HEK293 (cell line): ENCODE measurements around the gene ARL13B.

Source experiments
- CTCF ChIA-PET: fragments of 350-600 bp; formaldehyde crosslinking; extraction: SDS; loops from one replicate; lab custom pipeline; 2021; ENCODE audit warnings: antibody characterized with exemption; lab: Yijun Ruan, JAX
- POLR2A ChIA-PET: fragments of 300-600 bp; formaldehyde crosslinking; extraction: SDS; loops from one replicate; lab custom pipeline; 2020; ENCODE audit warnings: antibody characterized with exemption, inconsistent platforms; lab: Yijun Ruan, JAX
- H3K27ac ChIP-seq: fragments of 200-500 bp; sonication (Bioruptor generic); 2 replicates; pipeline ENCODE4 v1.5.1; 2014; ENCODE audit warnings: low read depth, low read length, control low read depth, inconsistent platforms; ENCODE audit errors: extremely low read depth
- H3K36me3 ChIP-seq, 2 experiments: fragments of 200-500 bp in 1 of 2; sonication (Bioruptor generic) in 1 of 2; 1 replicate in 1 of 2; 2 replicates in 1 of 2; pipeline ENCODE4 v1.5.1; 2014 to 2017; ENCODE audit warnings: inconsistent platforms in 2 of 2, low read length in 2 of 2; ENCODE audit not compliant: control insufficient read depth in 2 of 2, insufficient read depth in 1 of 2
- H3K4me1 ChIP-seq: fragments of 200-500 bp; sonication (Bioruptor generic); 2 replicates; pipeline ENCODE4 v1.5.1; 2014; ENCODE audit warnings: mild to moderate bottlenecking, low read length, inconsistent platforms; ENCODE audit not compliant: control insufficient read depth, insufficient read depth
- H3K4me3 ChIP-seq: 2 replicates; pipeline ENCODE4 v1.5.1; 2011; ENCODE audit warnings: low read depth, mild to moderate bottlenecking, control low read depth, low read length, moderate library complexity
- H3K9me3 ChIP-seq: fragments of 200-500 bp; sonication (Bioruptor generic); 2 replicates; pipeline ENCODE4 v1.5.1; 2014; ENCODE audit warnings: low read depth, low read length, inconsistent platforms; ENCODE audit not compliant: control insufficient read depth, insufficient read depth
- KLF1 ChIP-seq: fragments of 450-650 bp; formaldehyde crosslinking; IDR thresholded peaks from 2 replicates; pipeline ENCODE4 v1.5.1; 2016; ENCODE audit warnings: missing biosample characterization, missing genetic modification characterization
- KLF9 ChIP-seq: fragments of 450-650 bp; formaldehyde crosslinking; IDR thresholded peaks from 2 replicates; pipeline ENCODE4 v1.5.1; 2016; ENCODE audit warnings: missing biosample characterization, missing genetic modification characterization, low read depth
- SP2 ChIP-seq: fragments of 450-650 bp; formaldehyde crosslinking; IDR thresholded peaks from 2 replicates; pipeline ENCODE4 v1.5.1; 2016; ENCODE audit warnings: missing biosample characterization, missing genetic modification characterization
- TRIM28 ChIP-seq: IDR thresholded peaks from 2 replicates; pipeline ENCODE4 v1.6.1; 2011; ENCODE audit warnings: low read length, control low read depth, borderline replicate concordance
- ZBTB20 ChIP-seq: fragments of 450-650 bp; formaldehyde crosslinking; IDR thresholded peaks from 2 replicates; pipeline ENCODE4 v1.5.1; 2016; ENCODE audit warnings: missing biosample characterization, missing genetic modification characterization
- ZBTB21 ChIP-seq: fragments of 450-650 bp; formaldehyde crosslinking; IDR thresholded peaks from 2 replicates; pipeline ENCODE4 v1.5.1; 2017; ENCODE audit warnings: missing biosample characterization, missing genetic modification characterization
- ZBTB26 ChIP-seq: fragments of 450-650 bp; formaldehyde crosslinking; optimal IDR thresholded peaks from 2 replicates; pipeline ENCODE3; 2016; ENCODE audit warnings: missing biosample characterization, mild to moderate bottlenecking, missing genetic modification characterization
- ZEB2 ChIP-seq: fragments of 450-650 bp; formaldehyde crosslinking; IDR thresholded peaks from 2 replicates; pipeline ENCODE4 v1.5.1; 2016; ENCODE audit warnings: missing biosample characterization, missing genetic modification characterization
- ZNF132 ChIP-seq: fragments of 450-650 bp; formaldehyde crosslinking; IDR thresholded peaks from 2 replicates; pipeline ENCODE4 v1.5.1; 2017; ENCODE audit warnings: missing biosample characterization, missing genetic modification characterization, borderline replicate concordance
- ZNF157 ChIP-seq: fragments of 450-650 bp; formaldehyde crosslinking; IDR thresholded peaks from 2 replicates; pipeline ENCODE4 v1.5.1; 2016; ENCODE audit warnings: missing biosample characterization, missing genetic modification characterization
- ZNF174 ChIP-seq: fragments of 450-650 bp; formaldehyde crosslinking; IDR thresholded peaks from 2 replicates; pipeline ENCODE4 v1.5.0; 2017; ENCODE audit warnings: missing biosample characterization, mild to moderate bottlenecking, missing genetic modification characterization
- ZNF239 ChIP-seq: fragments of 450-650 bp; formaldehyde crosslinking; IDR thresholded peaks from 2 replicates; pipeline ENCODE4 v1.5.1; 2016; ENCODE audit warnings: missing biosample characterization, missing genetic modification characterization
- ZNF302 ChIP-seq: fragments of 450-650 bp; formaldehyde crosslinking; IDR thresholded peaks from 2 replicates; pipeline ENCODE4 v1.5.1; 2016; ENCODE audit warnings: missing biosample characterization, missing genetic modification characterization, low read depth
- ZNF324 ChIP-seq: fragments of 450-650 bp; formaldehyde crosslinking; IDR thresholded peaks from 2 replicates; pipeline ENCODE4 v1.5.1; 2016; ENCODE audit warnings: missing biosample characterization, missing genetic modification characterization
- ZNF341 ChIP-seq: fragments of 450-650 bp; formaldehyde crosslinking; IDR thresholded peaks from 2 replicates; pipeline ENCODE4; 2016; ENCODE audit warnings: low read depth, missing biosample characterization, missing genetic modification characterization
- ZNF37A ChIP-seq: fragments of 450-650 bp; IDR thresholded peaks from 2 replicates; pipeline ENCODE4 v1.5.1; 2018; ENCODE audit warnings: missing biosample characterization, missing genetic modification characterization
- ZNF510 ChIP-seq: fragments of 450-650 bp; formaldehyde crosslinking; IDR thresholded peaks from 2 replicates; pipeline ENCODE4 v1.5.1; 2018; ENCODE audit warnings: mild to moderate bottlenecking, missing genetic modification characterization, missing biosample characterization; ENCODE audit not compliant: insufficient replicate concordance
- ZNF530 ChIP-seq: fragments of 450-650 bp; formaldehyde crosslinking; IDR thresholded peaks from 2 replicates; pipeline ENCODE4 v1.5.1; 2016; ENCODE audit warnings: low read depth, missing biosample characterization, missing genetic modification characterization
- ZNF600 ChIP-seq: fragments of 450-650 bp; formaldehyde crosslinking; IDR thresholded peaks from 2 replicates; pipeline ENCODE4 v1.5.1; 2016; ENCODE audit warnings: missing biosample characterization, missing genetic modification characterization
- TF ChIP-seq, protein P1 (sequence below): fragments of 450-650 bp; formaldehyde crosslinking; conservative IDR thresholded peaks from 2 replicates; pipeline ENCODE4 v1.5.1; 2016; ENCODE audit warnings: low read depth, missing biosample characterization, missing genetic modification characterization
- TF ChIP-seq, protein P2 (sequence below): fragments of 450-650 bp; formaldehyde crosslinking; IDR thresholded peaks from 2 replicates; pipeline ENCODE4 v1.5.1; 2016; ENCODE audit warnings: missing biosample characterization, missing genetic modification characterization
- TF ChIP-seq, protein P3 (sequence below): fragments of 450-650 bp; formaldehyde crosslinking; IDR thresholded peaks from 2 replicates; pipeline ENCODE4 v1.5.1; 2017; ENCODE audit warnings: missing biosample characterization, missing genetic modification characterization
- TF ChIP-seq, protein P4 (sequence below): fragments of 450-650 bp; formaldehyde crosslinking; IDR thresholded peaks from 2 replicates; pipeline ENCODE4 v1.5.1; 2016; ENCODE audit warnings: missing biosample characterization, missing genetic modification characterization
- TF ChIP-seq, protein P5 (sequence below): fragments of 450-650 bp; formaldehyde crosslinking; IDR thresholded peaks from 2 replicates; pipeline ENCODE4 v1.5.1; 2017; ENCODE audit warnings: missing biosample characterization, missing genetic modification characterization
- TF ChIP-seq, protein P6 (sequence below): fragments of 450-650 bp; formaldehyde crosslinking; IDR thresholded peaks from 2 replicates; pipeline ENCODE4 v1.5.0; 2017; ENCODE audit warnings: missing biosample characterization, missing genetic modification characterization, borderline replicate concordance

The ARL13B gene

DNA sequence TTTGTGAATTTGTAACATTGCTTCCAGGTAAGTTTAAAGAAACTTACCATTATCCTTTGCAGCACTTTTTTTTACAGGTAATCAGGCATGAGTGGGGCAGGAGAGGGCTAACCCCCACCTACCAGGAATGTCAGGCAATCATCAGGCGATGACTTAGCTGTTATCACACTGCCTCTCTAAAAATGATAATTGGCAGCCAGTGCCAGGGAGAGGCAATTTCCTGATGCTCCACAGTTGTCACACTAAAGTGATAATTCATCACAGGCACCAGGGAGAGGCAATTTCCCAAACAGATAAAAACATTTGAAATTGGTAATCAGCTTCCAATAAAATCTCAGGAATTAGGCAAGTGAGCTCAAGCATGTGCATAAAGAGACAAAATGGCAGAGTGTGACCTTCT, 109.2 kb downstream of the ARL13B start:
- no peaks in the 10 kb centered on the region for H3K4me1 ChIP-seq
- H3K36me3 ChIP-seq: peaks cover 4 to 29% of the 10 kb centered on the region in 2 experiments; a peak in 2 of 3 replicates
- no peaks in the 10 kb centered on the region for H3K9me3 ChIP-seq
- H3K4me3 ChIP-seq: no peak overlapping the region
- no peak overlapping the region for H3K27ac ChIP-seq
- POLR2A ChIA-PET: no interaction called here
- TF ChIP-seq, protein P1, sequence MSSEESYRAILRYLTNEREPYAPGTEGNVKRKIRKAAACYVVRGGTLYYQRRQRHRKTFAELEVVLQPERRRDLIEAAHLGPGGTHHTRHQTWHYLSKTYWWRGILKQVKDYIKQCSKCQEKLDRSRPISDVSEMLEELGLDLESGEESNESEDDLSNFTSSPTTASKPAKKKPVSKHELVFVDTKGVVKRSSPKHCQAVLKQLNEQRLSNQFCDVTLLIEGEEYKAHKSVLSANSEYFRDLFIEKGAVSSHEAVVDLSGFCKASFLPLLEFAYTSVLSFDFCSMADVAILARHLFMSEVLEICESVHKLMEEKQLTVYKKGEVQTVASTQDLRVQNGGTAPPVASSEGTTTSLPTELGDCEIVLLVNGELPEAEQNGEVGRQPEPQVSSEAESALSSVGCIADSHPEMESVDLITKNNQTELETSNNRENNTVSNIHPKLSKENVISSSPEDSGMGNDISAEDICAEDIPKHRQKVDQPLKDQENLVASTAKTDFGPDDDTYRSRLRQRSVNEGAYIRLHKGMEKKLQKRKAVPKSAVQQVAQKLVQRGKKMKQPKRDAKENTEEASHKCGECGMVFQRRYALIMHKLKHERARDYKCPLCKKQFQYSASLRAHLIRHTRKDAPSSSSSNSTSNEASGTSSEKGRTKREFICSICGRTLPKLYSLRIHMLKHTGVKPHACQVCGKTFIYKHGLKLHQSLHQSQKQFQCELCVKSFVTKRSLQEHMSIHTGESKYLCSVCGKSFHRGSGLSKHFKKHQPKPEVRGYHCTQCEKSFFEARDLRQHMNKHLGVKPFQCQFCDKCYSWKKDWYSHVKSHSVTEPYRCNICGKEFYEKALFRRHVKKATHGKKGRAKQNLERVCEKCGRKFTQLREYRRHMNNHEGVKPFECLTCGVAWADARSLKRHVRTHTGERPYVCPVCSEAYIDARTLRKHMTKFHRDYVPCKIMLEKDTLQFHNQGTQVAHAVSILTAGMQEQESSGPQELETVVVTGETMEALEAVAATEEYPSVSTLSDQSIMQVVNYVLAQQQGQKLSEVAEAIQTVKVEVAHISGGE (tag by site-specific recombination): no peak
- no peak for TF ChIP-seq ZNF174 (tag by site-specific recombination)
- TF ChIP-seq ZNF37A: no peak
- TF ChIP-seq ZNF132: no peak
- TF ChIP-seq ZNF530: no peak
- TF ChIP-seq, protein P2, sequence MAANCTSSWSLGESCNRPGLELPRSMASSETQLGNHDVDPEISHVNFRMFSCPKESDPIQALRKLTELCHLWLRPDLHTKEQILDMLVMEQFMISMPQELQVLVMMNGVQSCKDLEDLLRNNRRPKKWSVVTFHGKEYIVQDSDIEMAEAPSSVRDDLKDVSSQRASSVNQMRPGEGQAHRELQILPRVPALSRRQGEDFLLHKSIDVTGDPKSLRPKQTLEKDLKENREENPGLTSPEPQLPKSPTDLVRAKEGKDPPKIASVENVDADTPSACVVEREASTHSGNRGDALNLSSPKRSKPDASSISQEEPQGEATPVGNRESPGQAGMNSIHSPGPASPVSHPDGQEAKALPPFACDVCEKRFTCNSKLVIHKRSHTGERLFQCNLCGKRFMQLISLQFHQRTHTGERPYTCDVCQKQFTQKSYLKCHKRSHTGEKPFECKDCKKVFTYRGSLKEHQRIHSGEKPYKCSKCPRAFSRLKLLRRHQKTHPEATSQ: no peak
- TF ChIP-seq ZBTB26 (tag by site-specific recombination): no peak
- TF ChIP-seq ZNF302 (tag by site-specific recombination): no peak
- no peak for TF ChIP-seq ZNF341 (tag by site-specific recombination)
- TF ChIP-seq, protein P3, sequence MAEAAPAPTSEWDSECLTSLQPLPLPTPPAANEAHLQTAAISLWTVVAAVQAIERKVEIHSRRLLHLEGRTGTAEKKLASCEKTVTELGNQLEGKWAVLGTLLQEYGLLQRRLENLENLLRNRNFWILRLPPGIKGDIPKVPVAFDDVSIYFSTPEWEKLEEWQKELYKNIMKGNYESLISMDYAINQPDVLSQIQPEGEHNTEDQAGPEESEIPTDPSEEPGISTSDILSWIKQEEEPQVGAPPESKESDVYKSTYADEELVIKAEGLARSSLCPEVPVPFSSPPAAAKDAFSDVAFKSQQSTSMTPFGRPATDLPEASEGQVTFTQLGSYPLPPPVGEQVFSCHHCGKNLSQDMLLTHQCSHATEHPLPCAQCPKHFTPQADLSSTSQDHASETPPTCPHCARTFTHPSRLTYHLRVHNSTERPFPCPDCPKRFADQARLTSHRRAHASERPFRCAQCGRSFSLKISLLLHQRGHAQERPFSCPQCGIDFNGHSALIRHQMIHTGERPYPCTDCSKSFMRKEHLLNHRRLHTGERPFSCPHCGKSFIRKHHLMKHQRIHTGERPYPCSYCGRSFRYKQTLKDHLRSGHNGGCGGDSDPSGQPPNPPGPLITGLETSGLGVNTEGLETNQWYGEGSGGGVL (tag by site-specific recombination): no peak
- no peak for TF ChIP-seq ZNF157
- TF ChIP-seq ZNF239 (tag by site-specific recombination): no peak
- TF ChIP-seq ZBTB20: no peak
- no peak for TF ChIP-seq ZBTB21 (tag by site-specific recombination)
- TF ChIP-seq ZNF324 (tag by site-specific recombination): no peak
- no peak for TF ChIP-seq ZEB2 (tag by site-specific recombination)
- CTCF ChIA-PET: interaction anchor here (0.6 kb wide), 2 partner anchors 24 to 118 kb away, joined by 3 read pairs; no protein-coding TSS in a partner anchor

DNA sequence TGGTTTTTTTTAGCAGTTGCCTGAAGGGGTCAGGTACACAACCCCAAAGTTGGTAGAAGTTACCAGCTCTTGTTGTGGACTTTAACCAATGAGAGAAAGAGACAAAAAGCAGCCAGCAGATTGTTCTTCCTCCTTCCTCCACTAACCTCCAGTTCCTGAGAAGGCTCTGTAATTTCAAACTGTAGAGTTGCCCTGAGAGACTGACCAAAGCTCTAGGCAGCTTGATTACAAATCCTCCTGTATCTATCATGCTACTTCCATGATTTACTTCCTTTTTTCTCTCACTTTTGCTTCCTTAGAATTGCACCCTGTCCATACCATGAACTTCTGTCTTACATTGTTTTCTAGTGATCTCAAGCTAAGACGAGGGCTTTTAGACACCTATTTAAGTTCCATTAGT, 112.1 kb downstream of the ARL13B start:
- Histone ChIP-seq H3K27ac (no peak overlapping the region), H3K4me1 (no peaks in the 10 kb centered on the region), H3K9me3 (no peaks in the 10 kb centered on the region), H3K36me3 (peaks cover 6 to 35% of the 10 kb centered on the region in 2 experiments; a peak in 2 of 3 replicates), H3K4me3 (no peak overlapping the region)
- ChIA-PET CTCF (no interaction called here), POLR2A (no interaction called here)
- TF ChIP-seq, protein P4, sequence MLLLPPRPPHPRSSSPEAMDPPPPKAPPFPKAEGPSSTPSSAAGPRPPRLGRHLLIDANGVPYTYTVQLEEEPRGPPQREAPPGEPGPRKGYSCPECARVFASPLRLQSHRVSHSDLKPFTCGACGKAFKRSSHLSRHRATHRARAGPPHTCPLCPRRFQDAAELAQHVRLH (tag by site-specific recombination): no peak
- TF ChIP-seq, protein P5, sequence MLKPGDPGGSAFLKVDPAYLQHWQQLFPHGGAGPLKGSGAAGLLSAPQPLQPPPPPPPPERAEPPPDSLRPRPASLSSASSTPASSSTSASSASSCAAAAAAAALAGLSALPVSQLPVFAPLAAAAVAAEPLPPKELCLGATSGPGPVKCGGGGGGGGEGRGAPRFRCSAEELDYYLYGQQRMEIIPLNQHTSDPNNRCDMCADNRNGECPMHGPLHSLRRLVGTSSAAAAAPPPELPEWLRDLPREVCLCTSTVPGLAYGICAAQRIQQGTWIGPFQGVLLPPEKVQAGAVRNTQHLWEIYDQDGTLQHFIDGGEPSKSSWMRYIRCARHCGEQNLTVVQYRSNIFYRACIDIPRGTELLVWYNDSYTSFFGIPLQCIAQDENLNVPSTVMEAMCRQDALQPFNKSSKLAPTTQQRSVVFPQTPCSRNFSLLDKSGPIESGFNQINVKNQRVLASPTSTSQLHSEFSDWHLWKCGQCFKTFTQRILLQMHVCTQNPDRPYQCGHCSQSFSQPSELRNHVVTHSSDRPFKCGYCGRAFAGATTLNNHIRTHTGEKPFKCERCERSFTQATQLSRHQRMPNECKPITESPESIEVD (tag by site-specific recombination): no peak
- TF ChIP-seq KLF9 (tag by site-specific recombination) (no peak), TRIM28 (no peak), KLF1 (tag by site-specific recombination) (no peak), ZNF600 (no peak), SP2 (tag by site-specific recombination) (no peak), ZNF510 (tag by site-specific recombination) (no peak)
- TF ChIP-seq, protein P6, sequence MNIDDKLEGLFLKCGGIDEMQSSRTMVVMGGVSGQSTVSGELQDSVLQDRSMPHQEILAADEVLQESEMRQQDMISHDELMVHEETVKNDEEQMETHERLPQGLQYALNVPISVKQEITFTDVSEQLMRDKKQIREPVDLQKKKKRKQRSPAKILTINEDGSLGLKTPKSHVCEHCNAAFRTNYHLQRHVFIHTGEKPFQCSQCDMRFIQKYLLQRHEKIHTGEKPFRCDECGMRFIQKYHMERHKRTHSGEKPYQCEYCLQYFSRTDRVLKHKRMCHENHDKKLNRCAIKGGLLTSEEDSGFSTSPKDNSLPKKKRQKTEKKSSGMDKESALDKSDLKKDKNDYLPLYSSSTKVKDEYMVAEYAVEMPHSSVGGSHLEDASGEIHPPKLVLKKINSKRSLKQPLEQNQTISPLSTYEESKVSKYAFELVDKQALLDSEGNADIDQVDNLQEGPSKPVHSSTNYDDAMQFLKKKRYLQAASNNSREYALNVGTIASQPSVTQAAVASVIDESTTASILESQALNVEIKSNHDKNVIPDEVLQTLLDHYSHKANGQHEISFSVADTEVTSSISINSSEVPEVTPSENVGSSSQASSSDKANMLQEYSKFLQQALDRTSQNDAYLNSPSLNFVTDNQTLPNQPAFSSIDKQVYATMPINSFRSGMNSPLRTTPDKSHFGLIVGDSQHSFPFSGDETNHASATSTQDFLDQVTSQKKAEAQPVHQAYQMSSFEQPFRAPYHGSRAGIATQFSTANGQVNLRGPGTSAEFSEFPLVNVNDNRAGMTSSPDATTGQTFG (tag by site-specific recombination): no peak
